HG03097 (cell line): Measurements from ENCODE around the gene NUAK1.

Experiments
- ATAC-seq: cut with Tn5 transposase; IDR thresholded peaks from one replicate; pipeline ENCODE4 v1.9.1; 2021; ENCODE audit not compliant: unreplicated experiment, low FRiP score

Gene NUAK1

DNA sequence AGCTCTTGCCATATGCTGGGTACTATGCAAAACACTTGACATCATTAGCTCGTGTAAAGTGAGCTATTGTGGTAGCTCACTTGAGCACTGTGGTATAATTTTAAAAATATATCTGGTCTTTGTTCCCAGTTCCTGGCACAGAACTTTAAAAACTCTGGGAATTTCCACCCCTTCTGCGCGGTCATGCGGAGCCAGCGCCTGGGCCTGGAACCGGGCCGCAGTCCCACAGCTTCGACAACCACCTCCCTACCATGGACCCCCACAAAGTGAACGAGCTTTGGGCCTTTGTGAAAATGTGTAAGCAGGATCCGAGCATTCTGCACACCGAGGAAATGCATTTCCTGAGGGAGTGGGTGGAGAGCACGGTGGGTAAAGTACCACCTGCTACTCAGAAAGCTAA, 123.1 kb downstream of the NUAK1 start:
- no peak for ATAC-seq

DNA sequence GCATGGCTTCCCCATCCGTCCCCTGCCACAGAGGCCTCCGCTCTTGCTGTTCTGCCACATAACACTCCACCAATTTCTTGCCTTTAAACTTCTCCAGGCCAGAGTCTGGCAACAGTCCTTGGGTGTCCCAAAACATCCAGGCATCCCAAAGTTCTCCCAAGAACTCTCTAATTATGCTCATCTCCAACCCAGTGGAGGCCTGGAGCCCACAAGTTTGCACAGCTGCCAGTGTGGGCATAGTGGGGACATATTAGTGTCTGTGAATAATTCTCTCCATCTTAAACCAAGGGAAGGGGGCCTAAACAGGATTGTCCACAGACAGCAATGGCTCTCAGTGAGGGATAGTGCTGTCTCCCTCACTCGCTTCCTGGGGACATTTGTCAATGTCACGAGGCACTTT, 124.8 kb downstream of the NUAK1 start:
- no peak for ATAC-seq
